ENCODE measurements around the gene SEC61A1. TPM values are rescaled to one million over a fixed set of nuclear protein-coding genes. Genes with fewer than 3 reads are reported as not detected.

SEC61A1 gene
- polyA plus RNA-seq, 2 donors: 52.6 to 80.1 TPM

GRCh38 chr3:128054367-128054766 lies 2.1 kb downstream of the SEC61A1 start:
- H3K9me3 ChIP-seq (ENCODE audit: control insufficient read depth in 2 of 2, insufficient read depth in 1 of 2, low read depth in 1 of 2, low read length in 1 of 2): no peaks in the 10 kb centered on the region
- no peak overlapping the region for H3K27ac ChIP-seq (ENCODE audit: low read depth in 2 of 2, low read length in 1 of 2)
- peak overlapping the region in 1 of 2 donors; percentile 93 for H3K4me3 ChIP-seq (ENCODE audit: low read depth in 1 of 2, low read length in 2 of 2)
- H3K4me1 ChIP-seq (ENCODE audit: control insufficient read depth in 2 of 2, insufficient read depth in 2 of 2, low read length in 1 of 2): peaks cover 0 to 8% of the 10 kb centered on the region in 2 donors
- peaks cover 5 to 11% of the 10 kb centered on the region in 2 donors for H3K36me3 ChIP-seq (ENCODE audit: control insufficient read depth in 2 of 2, insufficient read depth in 2 of 2, low read length in 1 of 2)
- H3K27me3 ChIP-seq (ENCODE audit: control insufficient read depth in 1 of 2, insufficient read depth in 2 of 2, low read length in 2 of 2): no peaks in the 10 kb centered on the region
- WGBS, 2 donors: 47 to 49% methylated on average over 3 of the region's 3 CpGs

DNA sequence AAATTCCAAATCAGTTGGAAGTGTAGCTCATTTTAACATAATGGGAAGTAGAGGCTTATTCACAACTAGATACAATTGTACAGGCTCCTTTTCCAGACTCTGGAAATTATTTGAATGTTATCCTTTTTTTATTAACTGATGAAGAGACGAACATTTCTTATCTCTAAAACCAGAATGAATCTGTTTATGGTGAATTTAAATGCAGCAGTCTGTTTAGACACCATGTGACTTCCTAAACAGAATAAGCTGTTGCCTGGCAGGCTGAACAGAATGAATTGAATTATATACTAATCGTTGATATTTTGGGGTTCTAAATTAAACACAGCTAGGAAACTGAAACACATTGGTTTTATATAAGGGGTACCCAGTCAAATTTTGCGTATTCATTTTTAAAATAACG lies 4.0 kb downstream of the SEC61A1 start:
- Histone ChIP-seq H3K4me1 (ENCODE audit: control insufficient read depth in 2 of 2, insufficient read depth in 2 of 2, low read length in 1 of 2) (peaks cover 0 to 8% of the 10 kb centered on the region in 2 donors), H3K27me3 (ENCODE audit: control insufficient read depth in 1 of 2, insufficient read depth in 2 of 2, low read length in 2 of 2) (no peaks in the 10 kb centered on the region), H3K36me3 (ENCODE audit: control insufficient read depth in 2 of 2, insufficient read depth in 2 of 2, low read length in 1 of 2) (peaks cover 18 to 21% of the 10 kb centered on the region in 2 donors), H3K9me3 (ENCODE audit: control insufficient read depth in 2 of 2, insufficient read depth in 1 of 2, low read depth in 1 of 2, low read length in 1 of 2) (no peaks in the 10 kb centered on the region), H3K4me3 (ENCODE audit: low read depth in 1 of 2, low read length in 2 of 2) (no peak overlapping the region), H3K27ac (ENCODE audit: low read depth in 2 of 2, low read length in 1 of 2) (no peak overlapping the region)
- 34 to 86% methylated on average over 4 of the region's 4 CpGs for WGBS, 2 donors

GRCh38 chr3:128060473-128061381 lies 8.5 kb downstream of the SEC61A1 start:
- H3K27ac ChIP-seq (ENCODE audit: low read depth in 2 of 2, low read length in 1 of 2): no peak overlapping the region
- peaks cover 43 to 45% of the 10 kb centered on the region in 2 donors for H3K36me3 ChIP-seq (ENCODE audit: control insufficient read depth in 2 of 2, insufficient read depth in 2 of 2, low read length in 1 of 2)
- no peaks in the 10 kb centered on the region for H3K9me3 ChIP-seq (ENCODE audit: control insufficient read depth in 2 of 2, insufficient read depth in 1 of 2, low read depth in 1 of 2, low read length in 1 of 2)
- H3K4me1 ChIP-seq (ENCODE audit: control insufficient read depth in 2 of 2, insufficient read depth in 2 of 2, low read length in 1 of 2): no peaks in the 10 kb centered on the region
- no peaks in the 10 kb centered on the region for H3K27me3 ChIP-seq (ENCODE audit: control insufficient read depth in 1 of 2, insufficient read depth in 2 of 2, low read length in 2 of 2)
- H3K4me3 ChIP-seq (ENCODE audit: low read depth in 1 of 2, low read length in 2 of 2): no peak overlapping the region
- 64 to 71% methylated on average over 11 of the region's 11 CpGs for WGBS, 2 donors

- Histone ChIP-seq H3K27me3 (ENCODE audit: control insufficient read depth in 1 of 2, insufficient read depth in 2 of 2, low read length in 2 of 2) (no peaks in the 10 kb centered on the region), H3K4me3 (ENCODE audit: low read depth in 1 of 2, low read length in 2 of 2) (no peak overlapping the region), H3K9me3 (ENCODE audit: control insufficient read depth in 2 of 2, insufficient read depth in 1 of 2, low read depth in 1 of 2, low read length in 1 of 2) (no peaks in the 10 kb centered on the region), H3K4me1 (ENCODE audit: control insufficient read depth in 2 of 2, insufficient read depth in 2 of 2, low read length in 1 of 2) (no peaks in the 10 kb centered on the region), H3K36me3 (ENCODE audit: control insufficient read depth in 2 of 2, insufficient read depth in 2 of 2, low read length in 1 of 2) (peaks cover 48 to 52% of the 10 kb centered on the region in 2 donors), H3K27ac (ENCODE audit: low read depth in 2 of 2, low read length in 1 of 2) (no peak overlapping the region)
- 70% methylated on average over 8 of the region's 8 CpGs for WGBS, 2 donors
Measured at GRCh38 chr3:128062033-128062745, 10.0 kb downstream of the SEC61A1 start.

DNA sequence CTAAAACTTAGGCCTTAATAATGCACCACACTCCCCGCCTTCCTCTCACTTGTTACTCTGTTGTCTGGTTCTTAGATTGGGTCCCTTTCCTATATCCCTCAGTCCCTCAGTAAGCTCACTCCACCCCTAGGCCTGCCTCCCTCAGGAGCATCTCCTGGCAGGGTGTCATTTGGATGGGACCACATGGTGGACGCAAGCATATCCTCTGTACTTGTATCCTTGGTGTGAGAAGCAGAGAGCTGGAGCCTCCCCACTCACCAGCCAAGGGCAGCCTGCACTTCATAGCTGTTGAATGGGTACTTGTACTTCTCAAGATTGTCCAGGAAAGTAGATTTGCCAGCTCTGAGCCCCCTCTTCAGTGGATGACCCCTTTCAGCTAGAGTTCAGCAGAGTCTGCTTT lies 11.6 kb downstream of the SEC61A1 start:
- H3K27me3 ChIP-seq (ENCODE audit: control insufficient read depth in 1 of 2, insufficient read depth in 2 of 2, low read length in 2 of 2): no peaks in the 10 kb centered on the region
- no peaks in the 10 kb centered on the region for H3K9me3 ChIP-seq (ENCODE audit: control insufficient read depth in 2 of 2, insufficient read depth in 1 of 2, low read depth in 1 of 2, low read length in 1 of 2)
- no peak overlapping the region for H3K4me3 ChIP-seq (ENCODE audit: low read depth in 1 of 2, low read length in 2 of 2)
- peaks cover 61 to 66% of the 10 kb centered on the region in 2 donors for H3K36me3 ChIP-seq (ENCODE audit: control insufficient read depth in 2 of 2, insufficient read depth in 2 of 2, low read length in 1 of 2)
- no peaks in the 10 kb centered on the region for H3K4me1 ChIP-seq (ENCODE audit: control insufficient read depth in 2 of 2, insufficient read depth in 2 of 2, low read length in 1 of 2)
- WGBS, 2 donors: 92 to 93% methylated on average over 2 of the region's 2 CpGs
- no peak overlapping the region for H3K27ac ChIP-seq (ENCODE audit: low read depth in 2 of 2, low read length in 1 of 2)

GRCh38 chr3:128064962-128065361 lies 12.7 kb downstream of the SEC61A1 start:
- Histone ChIP-seq H3K4me1 (ENCODE audit: control insufficient read depth in 2 of 2, insufficient read depth in 2 of 2, low read length in 1 of 2) (no peaks in the 10 kb centered on the region), H3K4me3 (ENCODE audit: low read depth in 1 of 2, low read length in 2 of 2) (no peak overlapping the region), H3K27me3 (ENCODE audit: control insufficient read depth in 1 of 2, insufficient read depth in 2 of 2, low read length in 2 of 2) (no peaks in the 10 kb centered on the region), H3K27ac (ENCODE audit: low read depth in 2 of 2, low read length in 1 of 2) (no peak overlapping the region), H3K9me3 (ENCODE audit: control insufficient read depth in 2 of 2, insufficient read depth in 1 of 2, low read depth in 1 of 2, low read length in 1 of 2) (no peaks in the 10 kb centered on the region), H3K36me3 (ENCODE audit: control insufficient read depth in 2 of 2, insufficient read depth in 2 of 2, low read length in 1 of 2) (peaks cover 63 to 67% of the 10 kb centered on the region in 2 donors)
- 88 to 90% methylated on average over 6 of the region's 6 CpGs for WGBS, 2 donors

DNA sequence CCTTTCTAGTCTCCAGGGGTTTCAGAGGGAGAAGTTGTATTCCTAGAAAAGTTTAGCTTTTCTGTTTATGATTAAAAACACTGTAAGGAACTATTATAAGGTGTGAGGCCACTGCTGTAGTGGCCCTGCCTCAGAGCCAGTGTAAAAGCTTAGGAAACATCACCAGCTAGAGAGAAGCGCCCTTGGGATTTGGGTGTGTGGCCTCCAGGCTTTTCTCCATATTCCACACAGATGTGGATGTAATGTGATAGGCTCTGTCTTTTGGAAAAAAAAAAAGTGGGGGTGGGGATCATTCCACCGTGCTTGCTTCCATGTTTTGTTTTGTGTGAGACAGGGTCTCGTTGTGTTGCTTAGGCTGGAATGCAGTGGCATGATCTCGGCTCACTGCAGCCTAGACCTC lies 13.9 kb downstream of the SEC61A1 start:
- H3K36me3 ChIP-seq (ENCODE audit: control insufficient read depth in 2 of 2, insufficient read depth in 2 of 2, low read length in 1 of 2): peaks cover 58 to 72% of the 10 kb centered on the region in 2 donors

DNA sequence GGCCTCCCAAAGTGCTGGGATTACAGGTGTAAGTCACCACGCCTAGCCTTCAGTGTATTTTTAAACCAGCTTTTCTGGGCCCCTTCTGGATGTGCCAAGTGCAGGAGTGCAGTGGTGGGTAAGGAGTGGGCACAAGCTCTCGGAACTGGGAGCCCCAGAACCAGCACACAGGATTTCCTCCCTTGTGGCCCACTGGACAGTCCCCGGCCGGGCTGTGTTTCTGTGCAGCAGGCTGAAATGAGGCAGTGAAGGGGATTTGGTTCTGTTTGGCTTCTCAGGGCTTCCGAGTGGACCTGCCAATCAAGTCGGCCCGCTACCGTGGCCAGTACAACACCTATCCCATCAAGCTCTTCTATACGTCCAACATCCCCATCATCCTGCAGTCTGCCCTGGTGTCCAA lies 14.4 kb downstream of the SEC61A1 start:
- H3K4me1 ChIP-seq (ENCODE audit: control insufficient read depth in 2 of 2, insufficient read depth in 2 of 2, low read length in 1 of 2): no peaks in the 10 kb centered on the region
- H3K27ac ChIP-seq (ENCODE audit: low read depth in 2 of 2, low read length in 1 of 2): no peak overlapping the region
- no peaks in the 10 kb centered on the region for H3K9me3 ChIP-seq (ENCODE audit: control insufficient read depth in 2 of 2, insufficient read depth in 1 of 2, low read depth in 1 of 2, low read length in 1 of 2)
- WGBS, 2 donors: 90 to 94% methylated on average over 9 of the region's 9 CpGs
- no peaks in the 10 kb centered on the region for H3K27me3 ChIP-seq (ENCODE audit: control insufficient read depth in 1 of 2, insufficient read depth in 2 of 2, low read length in 2 of 2)
- H3K4me3 ChIP-seq (ENCODE audit: low read depth in 1 of 2, low read length in 2 of 2): no peak overlapping the region
- peaks cover 56 to 73% of the 10 kb centered on the region in 2 donors for H3K36me3 ChIP-seq (ENCODE audit: control insufficient read depth in 2 of 2, insufficient read depth in 2 of 2, low read length in 1 of 2)

More for the DNA sequence above, 13.9 kb downstream of the SEC61A1 start:
- Histone ChIP-seq H3K27me3 (ENCODE audit: control insufficient read depth in 1 of 2, insufficient read depth in 2 of 2, low read length in 2 of 2) (no peaks in the 10 kb centered on the region), H3K9me3 (ENCODE audit: control insufficient read depth in 2 of 2, insufficient read depth in 1 of 2, low read depth in 1 of 2, low read length in 1 of 2) (no peaks in the 10 kb centered on the region), H3K27ac (ENCODE audit: low read depth in 2 of 2, low read length in 1 of 2) (no peak overlapping the region), H3K4me1 (ENCODE audit: control insufficient read depth in 2 of 2, insufficient read depth in 2 of 2, low read length in 1 of 2) (no peaks in the 10 kb centered on the region), H3K4me3 (ENCODE audit: low read depth in 1 of 2, low read length in 2 of 2) (no peak overlapping the region)
- 92 to 93% methylated on average over 4 of the region's 4 CpGs for WGBS, 2 donors

DNA sequence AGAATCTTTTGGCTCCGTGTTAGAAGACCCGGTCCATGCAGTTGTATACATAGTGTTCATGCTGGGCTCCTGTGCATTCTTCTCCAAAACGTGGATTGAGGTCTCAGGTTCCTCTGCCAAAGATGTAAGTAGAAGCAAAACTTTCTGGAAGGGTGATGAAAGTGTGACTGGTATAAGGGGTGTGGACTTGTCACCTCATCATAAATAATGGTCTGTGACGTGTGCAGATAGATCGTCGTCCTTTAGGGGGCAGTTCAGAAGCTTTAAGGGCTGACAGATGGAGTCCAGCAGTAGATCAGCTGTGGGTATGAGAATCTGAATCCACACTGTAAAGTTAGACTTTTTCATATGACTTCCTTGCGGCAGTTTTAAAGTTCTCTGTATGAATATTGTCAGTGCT lies 15.3 kb downstream of the SEC61A1 start:
- WGBS, 2 donors: 67 to 71% methylated on average over 7 of the region's 7 CpGs
- Histone ChIP-seq H3K36me3 (ENCODE audit: control insufficient read depth in 2 of 2, insufficient read depth in 2 of 2, low read length in 1 of 2) (peaks cover 48 to 72% of the 10 kb centered on the region in 2 donors), H3K9me3 (ENCODE audit: control insufficient read depth in 2 of 2, insufficient read depth in 1 of 2, low read depth in 1 of 2, low read length in 1 of 2) (no peaks in the 10 kb centered on the region), H3K4me3 (ENCODE audit: low read depth in 1 of 2, low read length in 2 of 2) (no peak overlapping the region), H3K4me1 (ENCODE audit: control insufficient read depth in 2 of 2, insufficient read depth in 2 of 2, low read length in 1 of 2) (no peaks in the 10 kb centered on the region), H3K27ac (ENCODE audit: low read depth in 2 of 2, low read length in 1 of 2) (no peak overlapping the region), H3K27me3 (ENCODE audit: control insufficient read depth in 1 of 2, insufficient read depth in 2 of 2, low read length in 2 of 2) (no peaks in the 10 kb centered on the region)
